Stimulated activated CD8-positive, alpha-beta memory T cell treated with anti-CD3 and anti-CD28 coated beads, Interleukin-7, amount 100 ng/mL, for 4 hours (primary cell): Measurements from ENCODE around the gene KLHL3.

ENCODE experiments used
- DNase-seq, 2 donors: peaks; one replicate each; pipeline ENCODE4 v3.0.0-alpha.2; 2020; ENCODE audit warnings: low read depth in 2 of 2

The KLHL3 gene

DNA sequence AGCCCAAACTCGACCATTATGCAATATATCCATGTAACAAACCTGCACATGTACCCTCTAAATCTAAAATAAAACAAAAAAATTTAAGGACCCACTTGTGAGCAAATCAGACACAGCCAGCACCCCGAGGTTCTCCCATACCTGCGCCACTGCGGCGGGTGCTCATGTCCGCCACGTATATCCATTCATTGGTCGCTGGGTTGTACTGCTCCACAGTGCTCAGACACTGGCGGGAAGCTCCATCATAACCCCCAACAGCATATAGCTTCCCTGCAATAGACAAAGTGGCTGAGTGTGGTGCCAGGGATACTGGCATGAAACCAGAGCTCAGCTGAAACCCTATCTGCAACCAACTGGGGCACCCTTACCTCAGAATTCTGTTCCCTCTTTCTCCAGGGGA is 102.0 kb downstream of the KLHL3 start:
- no peak for DNase-seq

DNA sequence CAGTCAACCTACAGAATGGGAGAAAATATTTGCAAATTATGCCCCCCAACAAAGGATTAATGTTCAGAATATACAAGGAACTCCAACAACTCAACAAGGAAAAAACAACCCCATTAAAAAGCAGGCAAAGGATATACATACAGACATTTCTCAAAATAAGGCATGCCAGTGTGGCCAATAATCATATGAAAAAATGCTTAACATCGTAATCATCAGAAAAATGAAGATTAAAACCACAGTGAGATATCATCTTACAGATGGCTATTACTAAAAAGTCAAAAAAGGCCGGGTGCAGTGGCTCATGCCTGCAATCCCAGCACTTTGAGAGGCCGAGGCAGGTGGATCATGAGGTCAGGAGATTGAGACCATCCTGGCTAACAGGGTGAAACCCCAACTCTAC is 103.2 kb downstream of the KLHL3 start:
- no peak for DNase-seq

- DNase-seq: no peak
Observed at GRCh38 chr5:137631453-137631852, 104.4 kb downstream of the KLHL3 start.

DNA sequence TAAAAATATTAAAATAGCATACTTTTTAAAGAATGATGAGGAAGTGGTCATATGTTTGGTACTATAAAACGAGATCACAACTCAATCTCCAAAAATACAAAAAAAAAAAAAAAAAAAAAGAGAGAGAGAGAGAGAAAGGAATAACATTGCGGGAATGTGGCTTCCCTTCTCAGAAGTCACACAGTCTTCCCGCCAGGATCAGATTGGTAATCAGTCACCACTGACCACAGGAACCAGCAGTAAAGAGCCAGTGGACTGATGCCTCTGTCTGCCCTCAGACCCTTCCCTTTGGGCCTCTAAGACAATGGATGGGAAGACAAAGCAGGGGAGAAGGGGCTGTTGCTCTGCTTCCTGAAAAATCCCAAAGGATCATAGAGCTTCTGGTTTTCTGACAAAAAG is 104.9 kb downstream of the KLHL3 start:
- DNase-seq: no peak

DNA sequence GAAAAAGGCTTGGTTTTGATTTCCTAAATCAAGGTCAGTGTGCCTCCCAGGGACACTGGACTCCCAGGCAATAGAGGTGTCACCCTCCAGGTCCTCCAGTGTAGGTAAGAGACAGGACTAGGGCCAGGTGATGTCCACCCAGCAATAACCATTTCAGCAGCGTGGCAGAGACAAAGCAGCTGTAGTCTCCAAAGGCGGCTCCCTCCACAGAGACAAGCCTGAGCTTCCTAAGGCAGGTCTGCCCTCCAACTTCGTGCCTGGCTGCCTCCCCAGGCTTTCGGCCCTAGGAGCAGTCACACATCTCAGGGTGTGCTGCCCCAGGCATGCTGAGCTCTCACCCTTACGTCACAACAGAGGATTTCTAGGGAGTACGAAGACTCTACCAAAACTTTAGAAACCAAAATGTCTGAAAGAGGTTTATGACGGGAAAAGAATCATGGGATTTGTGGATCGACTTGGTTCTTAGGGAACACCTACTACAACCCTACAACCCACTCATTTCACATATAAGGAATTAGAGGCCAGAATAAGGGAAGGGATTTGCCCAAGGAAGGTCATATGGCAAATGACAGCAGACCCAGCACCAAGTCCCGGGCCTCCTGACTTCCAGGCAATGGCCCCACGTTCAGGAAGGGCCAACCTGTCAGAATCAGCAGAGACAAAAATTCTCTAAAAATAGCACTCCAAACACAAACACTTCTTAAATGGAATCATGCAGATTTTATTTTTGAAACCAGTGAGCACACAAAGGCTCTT is 105.5 kb downstream of the KLHL3 start:
- no peak for DNase-seq

GRCh38 chr5:137629646-137630045 is 106.2 kb downstream of the KLHL3 start:
- DNase-seq: no peak

- DNase-seq: no peak
Observed at GRCh38 chr5:137627706-137628105, 108.2 kb downstream of the KLHL3 start.

GRCh38 chr5:137627293-137627692 is 108.6 kb downstream of the KLHL3 start:
- no peak for DNase-seq

DNA sequence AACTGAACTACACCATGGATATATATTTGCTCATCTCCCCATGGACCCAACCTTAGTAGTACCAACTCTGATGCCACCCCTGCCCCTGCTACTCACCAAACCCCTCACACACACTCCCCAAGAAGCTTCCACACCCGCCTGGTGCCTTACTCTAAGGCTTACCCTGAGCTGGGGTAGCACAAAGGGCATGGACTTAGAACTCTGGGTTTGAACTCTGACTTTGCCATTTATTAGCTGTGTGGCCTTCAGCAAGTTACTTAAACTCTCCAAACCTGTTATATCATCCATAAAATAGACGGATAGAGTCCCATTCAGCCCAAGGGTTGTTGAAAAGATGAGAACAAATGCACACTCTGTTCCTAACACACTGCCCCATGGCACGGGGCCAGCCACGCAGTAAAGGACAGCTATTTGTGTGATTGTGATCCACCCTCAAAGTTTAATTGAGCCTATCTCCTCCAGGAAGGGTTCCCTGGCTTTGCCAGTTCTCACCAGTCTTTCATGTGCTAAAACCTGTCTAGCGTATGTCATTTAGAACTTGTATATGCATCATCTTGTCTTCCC is 111.0 kb downstream of the KLHL3 start:
- DNase-seq: no peak

DNA sequence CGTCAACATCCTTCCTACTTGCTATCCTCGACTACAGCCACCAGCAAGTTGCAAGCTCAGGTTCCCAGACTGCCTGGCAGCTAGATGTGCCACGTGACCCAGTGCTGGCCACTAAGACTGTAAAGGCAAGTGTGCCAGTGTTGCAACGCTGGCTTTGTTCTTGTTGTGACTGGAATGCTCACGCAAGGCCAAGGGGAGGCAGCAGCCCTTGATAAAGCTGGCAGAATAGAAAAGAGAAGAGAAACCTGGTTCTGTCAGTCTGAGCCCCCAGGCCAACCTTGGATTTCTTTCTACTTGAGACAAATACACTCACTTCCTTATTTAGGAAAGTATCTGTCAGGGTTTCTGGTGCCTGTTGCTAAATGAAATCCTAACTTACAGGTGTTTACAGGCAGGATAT is 113.0 kb downstream of the KLHL3 start:
- no peak for DNase-seq

DNA sequence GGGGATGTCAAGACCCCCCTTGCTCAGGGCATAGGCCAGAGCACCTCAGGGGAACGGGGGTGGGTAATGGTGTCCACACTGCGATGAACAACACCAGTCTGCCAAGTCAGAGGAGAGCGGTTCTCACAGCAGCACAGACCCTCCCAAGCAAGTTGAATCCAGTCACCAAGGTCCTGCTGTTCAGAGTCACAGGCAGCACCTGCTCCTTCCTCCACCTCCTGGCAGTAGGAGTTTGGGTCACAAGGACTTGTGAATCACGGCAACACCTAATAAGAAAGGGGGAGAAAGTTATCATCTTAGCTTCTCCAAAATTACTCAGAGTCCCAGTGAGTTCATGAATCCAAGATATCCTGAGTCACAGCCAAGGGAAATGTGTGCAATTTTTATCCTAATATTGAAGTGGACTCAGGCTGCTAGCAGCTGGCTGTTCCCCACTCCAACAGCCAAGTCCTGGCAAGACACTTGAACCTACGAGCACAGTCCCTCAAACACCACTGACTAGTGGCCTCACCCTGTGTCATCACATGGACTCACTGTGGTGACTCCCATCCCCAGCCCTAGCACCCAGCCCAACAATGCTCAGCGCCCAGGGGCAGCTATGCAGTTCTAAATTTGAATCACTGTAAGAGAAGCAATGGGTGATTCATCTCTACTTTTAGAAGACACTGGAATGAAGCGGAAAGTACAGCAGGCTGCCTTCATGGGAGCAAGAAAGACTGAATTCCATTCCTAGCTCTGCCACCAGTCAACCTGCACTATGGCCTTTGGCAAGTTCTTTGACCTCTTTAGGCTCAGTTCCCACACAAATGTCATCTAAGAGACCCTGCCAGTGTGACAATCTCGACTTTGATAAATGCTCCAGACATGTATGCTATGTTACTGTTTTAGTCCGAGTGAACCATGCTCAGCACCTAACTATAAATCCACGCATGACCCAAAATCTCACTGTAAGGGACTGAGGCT is 113.7 kb downstream of the KLHL3 start:
- no peak for DNase-seq

GRCh38 chr5:137621306-137621705 is 114.6 kb downstream of the KLHL3 start:
- DNase-seq: no peak

- DNase-seq: no peak
Observed at GRCh38 chr5:137619191-137619870, 116.6 kb downstream of the KLHL3 start.

DNA sequence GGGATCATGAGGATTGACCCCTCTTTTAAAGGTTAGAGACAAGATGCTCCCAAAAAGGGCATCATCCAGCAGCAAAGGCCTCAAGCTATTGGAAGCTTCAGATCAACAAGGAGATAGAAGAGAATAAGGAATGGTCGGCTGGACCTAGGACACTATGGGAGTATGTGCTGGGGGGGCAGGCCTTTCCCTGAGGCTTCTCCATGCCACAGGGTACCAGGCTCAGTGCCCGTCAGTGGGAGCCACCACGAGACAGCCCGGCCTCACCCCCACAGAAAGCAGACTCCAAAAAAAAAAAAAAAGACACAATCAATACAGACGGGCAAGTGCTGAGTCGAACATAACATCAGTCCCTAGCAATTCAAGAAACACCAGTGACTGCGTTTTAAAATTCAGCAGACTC is 117.4 kb downstream of the KLHL3 start:
- no peak for DNase-seq

DNA sequence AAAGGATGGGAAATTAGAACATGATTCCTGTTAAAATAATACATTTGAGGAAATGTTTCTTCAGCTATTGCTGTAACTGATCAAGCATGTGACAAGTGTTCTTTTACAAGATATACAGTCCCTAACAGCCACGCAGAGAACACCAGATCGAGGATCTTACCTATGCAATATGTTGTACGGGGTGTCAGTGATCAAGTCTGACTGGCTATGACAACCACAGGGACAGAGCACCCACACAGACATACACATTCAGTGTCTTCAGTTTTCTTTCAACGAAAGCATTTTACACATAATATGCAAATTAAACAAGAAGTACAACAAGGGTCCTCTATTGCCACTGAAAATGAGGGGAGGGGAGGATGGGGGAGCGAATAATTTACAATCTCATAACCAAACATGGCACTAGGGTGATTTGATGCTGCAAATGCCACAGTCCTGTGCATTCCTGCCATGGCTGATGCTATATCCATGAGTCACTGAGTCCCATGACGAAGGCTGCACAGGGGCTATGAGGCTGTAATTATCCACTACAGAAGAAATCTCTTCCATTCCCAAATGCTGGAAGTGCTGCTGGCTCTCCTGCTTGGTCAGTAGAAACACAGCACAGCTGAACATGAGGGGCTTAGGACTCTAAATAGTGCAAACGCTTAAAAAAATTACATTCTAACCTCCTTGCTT is 118.2 kb downstream of the KLHL3 start:
- DNase-seq: no peak

- no peak for DNase-seq
Observed at GRCh38 chr5:137616046-137616445, 119.8 kb downstream of the KLHL3 start.

GRCh38 chr5:137615171-137615775 is 120.6 kb downstream of the KLHL3 start:
- DNase-seq: no peak

DNA sequence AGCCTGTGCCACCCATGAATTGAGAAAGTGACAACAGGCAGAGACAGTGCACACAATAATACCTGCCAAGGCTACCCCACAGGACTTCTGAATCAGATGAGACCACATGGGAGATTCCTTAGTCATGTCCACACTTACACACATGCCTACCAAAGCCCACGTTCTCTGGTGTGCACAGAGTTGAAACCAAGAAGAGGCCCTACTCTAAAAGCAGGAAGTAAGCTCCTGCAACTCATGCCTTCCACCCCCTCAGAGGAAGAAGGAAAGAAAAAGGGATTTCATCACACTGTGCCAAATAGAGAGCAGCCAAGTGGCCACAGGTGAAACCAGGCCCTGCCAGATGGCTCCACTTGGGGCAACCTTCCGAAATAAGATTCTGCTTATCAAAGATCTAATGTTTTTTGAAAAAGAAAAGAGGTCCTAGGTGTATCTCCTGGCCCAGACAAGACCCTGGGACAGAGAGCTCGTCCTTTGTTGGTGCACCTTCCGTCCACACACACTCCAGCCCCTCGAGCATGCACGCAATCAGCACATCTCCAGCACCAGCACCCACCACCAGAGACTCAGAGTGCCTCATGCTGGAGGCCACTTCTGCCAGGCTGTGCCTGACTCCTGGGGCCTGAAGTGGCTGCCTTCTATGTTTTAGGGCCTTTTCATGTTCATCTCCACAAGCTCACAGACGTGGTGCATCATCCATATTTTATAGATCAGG is 122.2 kb downstream of the KLHL3 start:
- no peak for DNase-seq

DNA sequence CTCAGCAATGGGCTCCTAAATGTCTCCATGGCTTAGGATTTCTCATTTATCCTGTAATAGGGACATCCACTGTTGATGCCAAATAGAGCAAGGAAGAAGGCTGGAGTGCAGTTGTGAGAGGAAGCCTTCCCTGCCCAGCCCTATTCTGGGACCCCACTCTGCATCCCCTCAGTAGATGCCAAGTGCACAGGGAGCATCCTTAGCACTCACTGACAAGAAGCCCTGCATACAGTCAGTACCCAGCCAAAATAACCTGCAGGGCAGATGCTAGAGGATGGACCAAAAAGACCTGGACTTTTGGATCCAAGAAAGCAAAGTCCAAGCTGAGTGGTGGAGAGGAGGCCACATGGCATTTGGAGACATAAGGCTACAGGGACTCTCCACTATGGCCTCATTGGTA is 123.3 kb downstream of the KLHL3 start:
- no peak for DNase-seq

DNA sequence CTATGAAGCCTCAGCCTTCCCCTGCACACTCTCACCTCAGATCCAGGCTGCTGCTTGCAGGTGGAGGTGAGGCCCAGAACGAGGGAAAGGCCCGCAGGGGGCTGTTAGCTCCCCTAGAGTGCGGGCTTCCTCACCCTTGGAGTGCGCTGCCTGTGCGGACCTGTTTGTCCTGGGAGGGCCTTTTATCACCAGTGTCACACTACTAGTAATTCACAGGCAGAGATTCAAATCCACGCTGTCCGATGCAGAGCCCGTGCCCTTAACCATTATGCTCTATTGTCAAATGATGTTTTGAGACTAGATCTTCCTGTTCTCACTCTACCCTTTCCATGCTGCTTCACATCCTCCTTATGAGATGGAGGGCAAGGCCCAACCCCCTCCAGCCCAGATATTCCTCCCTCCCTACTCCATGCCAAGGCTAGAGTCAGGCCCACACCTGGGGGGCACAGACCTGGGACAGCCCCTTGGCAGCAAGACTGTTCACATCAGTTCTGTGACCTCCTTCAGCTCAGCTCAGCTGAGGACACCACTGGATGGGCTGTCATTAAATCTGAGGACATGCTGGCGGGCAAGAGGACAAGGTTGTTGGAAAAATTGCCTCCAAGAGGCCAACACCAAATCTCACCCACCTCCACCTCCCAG is 124.0 kb downstream of the KLHL3 start:
- DNase-seq: no peak
